K562 (cell line): Measurements from ENCODE around the gene PLA2G4A. TPM values are rescaled to one million over a fixed set of nuclear protein-coding genes. Genes with fewer than 3 reads are reported as not detected.

Source experiments
- ATAC-seq: fragments of 200-7000 bp; cut with Tn5 transposase; 3 replicates; pipeline ENCODE4 v1.9.1; 2020; ENCODE audit warnings: moderate library complexity
- BruUV-seq: library from RNA; stranded (reverse); fragments of 400-500 nt; replicated peaks from 2 replicates; lab custom pipeline; 2021; lab: Mats Ljungman, UMichigan
- CTCF ChIA-PET: fragments of 300-600 bp; formaldehyde crosslinking; extraction: SDS; loops from one replicate; lab custom pipeline; 2021; ENCODE audit warnings: low intra/inter-chr PET ratio; lab: Yijun Ruan, JAX
- POLR2A ChIA-PET: fragments of 300-600, 350-650 bp; sonication (Branson Sonifier 250); formaldehyde crosslinking; extraction: SDS; loops from one replicate; lab custom pipeline; 2021; ENCODE audit warnings: antibody characterized with exemption, inconsistent platforms; lab: Yijun Ruan, JAX
- DNase-seq, 4 experiments: peaks; one replicate each; pipeline versions ENCODE4 v3.0.0 to v3.0.0-alpha.2; 2011 to 2018; ENCODE audit warnings: low spot score in 3 of 4, mixed read lengths in 3 of 4; ENCODE audit errors: extremely low read depth in 1 of 4
- FAIRE-seq: peaks from 2 replicates; lab custom pipeline; 2011; peaks lifted over from hg19 to GRCh38; lab: Jason Lieb, UNC
- H2AFZ ChIP-seq: 2 replicates; pipeline ENCODE4 v1.6.0; 2011; ENCODE audit warnings: low read depth, low read length, control low read depth, inconsistent platforms
- H3K27ac ChIP-seq: fragments of 200-600 bp; 3 replicates; pipeline ENCODE4 v1.8.0; 2011; ENCODE audit warnings: low read depth, mild to moderate bottlenecking, control low read depth, inconsistent platforms, low read length, moderate library complexity, mixed read lengths; ENCODE audit errors: extremely low read depth
- H3K27me3 ChIP-seq, 2 experiments: fragments of 300-600 bp in 1 of 2; 2 replicates in 1 of 2; 3 replicates in 1 of 2; pipeline versions ENCODE4 v1.6.0 to v1.8.0; 2011; ENCODE audit warnings: inconsistent platforms in 2 of 2, low read length in 2 of 2, mild to moderate bottlenecking in 1 of 2, mixed read lengths in 1 of 2, moderate library complexity in 1 of 2; ENCODE audit not compliant: control insufficient read depth in 2 of 2, insufficient read depth in 2 of 2
- H3K36me3 ChIP-seq: fragments of 300-600 bp; 3 replicates; pipeline ENCODE4 v1.8.0; 2011; ENCODE audit warnings: mild to moderate bottlenecking, low read length, inconsistent platforms; ENCODE audit not compliant: control insufficient read depth, insufficient read depth
- H3K4me1 ChIP-seq, 2 experiments: fragments of 200-600 bp in 1 of 2; replicated peaks in 1 of 2; 2 replicates in 1 of 2; 3 replicates in 1 of 2; pipeline versions ENCODE4 v1.5.1 to v1.8.0; 2011; ENCODE audit warnings: inconsistent platforms in 2 of 2, low read length in 2 of 2, mild to moderate bottlenecking in 1 of 2, mixed read lengths in 1 of 2, moderate library complexity in 1 of 2; ENCODE audit not compliant: control insufficient read depth in 2 of 2, insufficient read depth in 2 of 2
- H3K4me2 ChIP-seq: 2 replicates; pipeline ENCODE4 v1.6.1; 2011; ENCODE audit warnings: low read length, control low read depth, inconsistent platforms, mixed read lengths; ENCODE audit not compliant: insufficient read depth
- H3K4me3 ChIP-seq: fragments of 200-600 bp; sonication (generic), shearing (Covaris generic); 2 replicates; pipeline ENCODE4 v1.5.1; 2016; ENCODE audit warnings: control low read depth, inconsistent platforms
- H3K79me2 ChIP-seq: fragments of 200-600 bp; 3 replicates; pipeline ENCODE4 v1.8.0; 2011; ENCODE audit warnings: low read length, inconsistent platforms; ENCODE audit not compliant: control insufficient read depth, insufficient read depth
- H3K9ac ChIP-seq, 2 experiments: 2 replicates each; pipeline versions ENCODE4 v1.6.0 to v1.6.1; 2011; ENCODE audit warnings: low read depth in 2 of 2, low read length in 2 of 2, control low read depth in 1 of 2, inconsistent platforms in 1 of 2, mild to moderate bottlenecking in 1 of 2, mixed read lengths in 1 of 2; ENCODE audit not compliant: insufficient read depth in 1 of 2
- H3K9me1 ChIP-seq: one replicate; pipeline ENCODE4 v1.6.0; 2011; ENCODE audit warnings: inconsistent platforms, mild to moderate bottlenecking, low read length, moderate library complexity; ENCODE audit not compliant: control insufficient read depth, insufficient read depth
- H3K9me3 ChIP-seq: replicated peaks from 2 replicates; pipeline ENCODE4 v1.5.1; 2011; ENCODE audit warnings: low read depth, low read length, inconsistent platforms; ENCODE audit not compliant: control insufficient read depth, insufficient read depth
- H4K20me1 ChIP-seq: replicated peaks from 2 replicates; pipeline ENCODE4 v1.6.1; 2011; ENCODE audit warnings: low read length, inconsistent platforms, mixed read lengths; ENCODE audit not compliant: control insufficient read depth, insufficient read depth
- ILF3 ChIP-seq: fragments of 450-650 bp; IDR thresholded peaks from 2 replicates; pipeline ENCODE4 v1.6.1; 2018; ENCODE audit warnings: antibody characterized with exemption, mild to moderate bottlenecking, moderate library complexity, borderline replicate concordance
- NCOA6 ChIP-seq: fragments of 450-650 bp; IDR thresholded peaks from 2 replicates; pipeline ENCODE4 v1.6.1; 2017; ENCODE audit warnings: mild to moderate bottlenecking
- RFX7 ChIP-seq: fragments of 250-450 bp; sonication (Bioruptor Pico); IDR thresholded peaks from 2 replicates; pipeline ENCODE4 v1.5.1; 2021; ENCODE audit warnings: mild to moderate bottlenecking
- RHOXF2B ChIP-seq: fragments of 250-450 bp; sonication (Bioruptor Pico); conservative IDR thresholded peaks from 2 replicates; pipeline ENCODE4 v1.5.1; 2021
- SREBF2 ChIP-seq: sonication (generic); formaldehyde crosslinking; IDR thresholded peaks from 2 replicates; pipeline ENCODE4 v1.4.0; 2020; ENCODE audit warnings: mild to moderate bottlenecking, missing genetic modification reagents
- TCF7L2 ChIP-seq: fragments of 150-350 bp; IDR thresholded peaks from 2 replicates; pipeline ENCODE4 v1.6.1; 2016; ENCODE audit warnings: low read depth, mild to moderate bottlenecking, low read length, moderate library complexity
- TRIM25 ChIP-seq: fragments of 450-650 bp; IDR thresholded peaks from 2 replicates; pipeline ENCODE4 v1.7.0; 2016; ENCODE audit warnings: borderline replicate concordance
- ZMIZ1 ChIP-seq, 2 experiments: fragments of 150-350 bp in 1 of 2; IDR thresholded peaks; 2 replicates each; pipeline ENCODE4 v1.6.1; 2012 to 2016; ENCODE audit warnings: low read depth in 2 of 2, low read length in 2 of 2, mild to moderate bottlenecking in 1 of 2, moderate library complexity in 1 of 2
- ZNF23 ChIP-seq: fragments of 250-450 bp; sonication (Bioruptor Pico); IDR thresholded peaks from 2 replicates; pipeline ENCODE4 v1.4.0; 2020; ENCODE audit warnings: mild to moderate bottlenecking
- ZNF431 ChIP-seq: sonication (generic); formaldehyde crosslinking; IDR thresholded peaks from 2 replicates; pipeline ENCODE4 v1.8.0; 2022; ENCODE audit warnings: mild to moderate bottlenecking, missing genetic modification reagents
- in situ Hi-C: fragments of 300-500 bp; cut with MboI; formaldehyde crosslinking; loops from 4 replicates; pipeline ENCODE4 v1.15.0; 2018; ENCODE audit warnings: inconsistent platforms, mixed read lengths
- intact Hi-C: fragments of 100-400 bp; cut with micrococcal nuclease; formaldehyde crosslinking; loops from 2 replicates; pipeline ENCODE4 v1.14.2; 2022
- polyA plus RNA-seq, 8 experiments: library from polyadenylated mRNA; depleted of rRNA in 4 of 8; stranded (reverse) in 5 of 8; unstranded in 3 of 8; fragments of >200 nt; fragmentation: Nextera tagmentation in 2 of 8; fragmentation: Illumina TruSeq in 1 of 8; extraction: Ambion mirVana in 2 of 8; extraction: Trizol in 1 of 8; gene quantifications; 2 replicates each; pipeline versions ENCODE4 v1.2.1 to v1.2.3, GENCODE V29; 2011 to 2014; ENCODE audit warnings: inconsistent platforms in 1 of 8, missing spikeins in 1 of 8
- total RNA-seq, 7 experiments: library from RNA; depleted of rRNA in 6 of 7; stranded (reverse); fragments of >200 nt in 6 of 7; fragmentation: Illumina TruSeq in 2 of 7; extraction: Trizol in 2 of 7; gene quantifications; 2 replicates each; pipeline versions ENCODE4 v1.2.1 to v1.2.3, GENCODE V29; 2011 to 2021; ENCODE audit warnings: low replicate concordance in 1 of 7

PLA2G4A gene
- total and polyA plus RNA-seq, 9 of the 15 experiments (the other 6 are each of a cell fraction or from before 2014, with no cell fraction given): 0.04 to 0.71 (median 0.22) TPM; not detected in 4

- ATAC-seq (no peak), DNase-seq (no peak)
- Histone ChIP-seq H3K4me2 (no peak overlapping the region), H3K79me2 (no peaks in the 10 kb centered on the region), H3K9me1 (no peaks in the 10 kb centered on the region), H3K36me3 (no peaks in the 10 kb centered on the region)
- in situ Hi-C loops: no loop called here
- POLR2A ChIA-PET: no interaction called here
- TF ChIP-seq RFX7 (CRISPR knock-in tag): no peak
- no peak for TF ChIP-seq ZNF431 (CRISPR knock-in tag)
- no peak for TF ChIP-seq ILF3
- TF ChIP-seq SREBF2 (CRISPR knock-in tag): no peak
- TF ChIP-seq RHOXF2B: no peak
- no peak for TF ChIP-seq NCOA6
- no peak for TF ChIP-seq ZNF23 (CRISPR knock-in tag)
- no peak for TF ChIP-seq ZMIZ1 (IDR thresholded peaks at IDR 0.05; ENCODE audit: low read depth in 2 of 2, low read length in 2 of 2)
- TF ChIP-seq TRIM25: no peak
- TF ChIP-seq TCF7L2: no peak
- TF ChIP-seq, all 486 proteins: peak for 0
- CTCF ChIA-PET: no interaction called here
- no peaks in the 10 kb centered on the region for H4K20me1 ChIP-seq
- H3K4me3 ChIP-seq: no peak overlapping the region
- no peaks in the 10 kb centered on the region for H3K9me3 ChIP-seq
- no TSS peak for BruUV-seq
- no peak overlapping the region for H3K9ac ChIP-seq
- intact Hi-C loops: no loop called here
- H3K4me1 ChIP-seq: no peaks in the 10 kb centered on the region
- H3K27ac ChIP-seq: no peak overlapping the region
- FAIRE-seq: no peak
- no peak overlapping the region for H2AFZ ChIP-seq
- no peaks in the 10 kb centered on the region for H3K27me3 ChIP-seq
Observed at GRCh38 chr1:186901631-186902030, 72.9 kb downstream of the PLA2G4A start.
